22Rv1 (cell line): Measurements from ENCODE around the gene UBC.
"Not testable (repeated sequence)": the region's sequence is repeated elsewhere in the genome, so short reads cannot be mapped to it uniquely, and the experiment has no call there.

Experiments
- H3K27ac ChIP-seq: fragments of 450-650 bp; 2 replicates; pipeline ENCODE4 v1.5.1; 2017
- CTCF ChIP-seq: fragments of 450-650 bp; IDR thresholded peaks from 2 replicates; pipeline ENCODE4 v1.5.1; 2017; ENCODE audit warnings: mild to moderate bottlenecking
- ZFX ChIP-seq: fragments of 450-650 bp; IDR thresholded peaks from 2 replicates; pipeline ENCODE4 v1.6.1; 2017; ENCODE audit warnings: antibody characterized with exemption, borderline replicate concordance

Gene UBC

GRCh38 chr12:124898923-124899294 is 15.5 kb downstream of the UBC start:
- H3K27ac ChIP-seq: no peak overlapping the region
- no peak for TF ChIP-seq ZFX
- TF ChIP-seq CTCF: no peak

- TF ChIP-seq CTCF (peak; percentile 35), ZFX (no peak)
- no peak overlapping the region for H3K27ac ChIP-seq
Measured at GRCh38 chr12:124898200-124898922, 16.1 kb downstream of the UBC start.

- no peak overlapping the region for H3K27ac ChIP-seq
- TF ChIP-seq CTCF (no peak), ZFX (no peak)
Measured at GRCh38 chr12:124896461-124896860, 18.0 kb downstream of the UBC start.

GRCh38 chr12:124893792-124894516 is 20.5 kb downstream of the UBC start:
- H3K27ac ChIP-seq: no peak overlapping the region
- TF ChIP-seq ZFX (no peak), CTCF (no peak)

DNA sequence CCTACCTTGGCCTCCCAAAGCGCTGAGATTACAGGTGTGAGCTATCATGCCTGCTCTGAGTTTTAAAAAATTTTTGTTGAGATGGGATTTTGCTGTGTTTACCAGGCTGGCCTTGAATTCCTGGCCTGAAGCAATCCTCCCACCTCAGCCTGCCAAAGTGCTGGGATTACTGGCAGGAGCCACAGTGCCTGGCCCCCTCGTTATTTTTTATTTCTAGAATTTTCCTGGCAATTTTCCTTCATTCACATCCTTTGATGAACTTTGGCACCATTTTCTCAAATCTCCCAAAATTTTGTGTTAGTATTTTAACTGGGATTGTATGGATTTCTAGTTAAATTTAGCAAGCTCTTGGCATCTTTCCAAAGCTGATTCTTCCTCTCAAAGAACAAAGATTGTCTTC is 26.2 kb downstream of the UBC start:
- no peak for TF ChIP-seq ZFX
- TF ChIP-seq CTCF: no peak
- H3K27ac ChIP-seq: no peak overlapping the region

GRCh38 chr12:124887766-124888165 is 26.7 kb downstream of the UBC start:
- not testable (repeated sequence) for H3K27ac ChIP-seq

DNA sequence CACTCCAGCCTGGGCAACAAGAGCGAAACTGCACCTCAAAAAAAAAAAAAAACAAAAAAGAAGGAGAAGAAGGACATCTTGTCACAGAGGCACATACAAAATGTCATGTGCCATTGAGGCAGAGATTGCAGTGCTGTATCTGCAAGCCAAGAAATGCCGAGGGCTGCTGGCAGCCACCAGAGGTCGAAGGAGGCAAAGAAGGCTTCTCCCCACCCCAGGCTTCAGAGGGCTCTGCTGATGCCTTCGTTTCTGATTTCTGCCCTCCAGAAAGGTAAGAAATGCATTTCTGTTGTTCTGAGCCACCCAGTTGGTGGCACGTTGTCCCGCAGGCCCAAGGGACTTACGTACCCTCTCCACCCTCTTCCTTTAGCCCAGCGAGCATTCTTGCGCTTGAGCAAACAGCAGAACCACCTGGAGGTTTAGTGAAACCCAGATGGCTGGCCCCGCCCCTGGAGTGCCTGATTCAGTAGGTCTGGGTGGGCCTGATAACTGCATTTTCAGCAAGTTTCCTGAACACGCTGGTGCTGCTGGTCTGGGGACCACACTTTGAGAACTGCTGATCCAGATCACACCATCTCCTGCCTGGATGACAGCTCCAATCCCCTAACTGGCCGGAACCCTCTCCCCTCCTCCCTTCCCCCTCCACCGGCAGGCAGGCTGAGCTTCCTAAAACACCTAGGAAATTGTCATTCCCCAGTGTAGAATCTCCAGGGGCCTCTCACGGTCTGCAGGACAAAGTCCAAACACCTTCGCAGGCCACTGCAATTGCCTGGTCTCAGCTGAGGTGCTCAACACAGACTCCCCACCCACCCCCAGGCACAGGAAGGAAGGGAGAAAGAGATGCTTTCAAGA is 29.6 kb downstream of the UBC start:
- TF ChIP-seq ZFX: no peak
- TF ChIP-seq CTCF: no peak
- H3K27ac ChIP-seq: no peak overlapping the region
